Glomerular visceral epithelial cell (primary cell): Measurements from ENCODE around the gene KANSL1L.
A peak's percentile ranks its signal among the peaks of the same experiment; 100 is the strongest.

Experiments used
- DNase-seq: peaks from one replicate; pipeline ENCODE4 v3.0.0-alpha.2; 2016; ENCODE audit errors: extremely low spot score

Gene KANSL1L

DNA sequence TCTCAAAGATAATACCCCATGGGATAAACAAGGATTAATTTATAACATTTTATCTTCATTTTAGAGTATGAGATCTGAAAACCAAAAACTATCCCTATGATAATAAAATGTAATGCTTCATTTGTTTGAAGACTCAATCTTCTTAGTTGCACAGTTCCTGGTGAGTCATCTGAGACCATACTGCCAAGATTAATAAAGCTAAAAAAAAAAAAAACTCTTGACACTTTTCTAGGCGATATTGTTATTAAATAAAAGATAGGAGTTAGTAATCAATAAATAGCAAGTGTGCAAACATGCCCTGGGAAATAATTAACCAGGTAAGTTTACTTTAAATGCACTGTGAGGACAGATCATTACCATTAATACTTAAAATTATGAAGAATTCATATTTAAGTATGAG lies 84.9 kb downstream of the KANSL1L start:
- DNase-seq: peak; percentile 20

DNA sequence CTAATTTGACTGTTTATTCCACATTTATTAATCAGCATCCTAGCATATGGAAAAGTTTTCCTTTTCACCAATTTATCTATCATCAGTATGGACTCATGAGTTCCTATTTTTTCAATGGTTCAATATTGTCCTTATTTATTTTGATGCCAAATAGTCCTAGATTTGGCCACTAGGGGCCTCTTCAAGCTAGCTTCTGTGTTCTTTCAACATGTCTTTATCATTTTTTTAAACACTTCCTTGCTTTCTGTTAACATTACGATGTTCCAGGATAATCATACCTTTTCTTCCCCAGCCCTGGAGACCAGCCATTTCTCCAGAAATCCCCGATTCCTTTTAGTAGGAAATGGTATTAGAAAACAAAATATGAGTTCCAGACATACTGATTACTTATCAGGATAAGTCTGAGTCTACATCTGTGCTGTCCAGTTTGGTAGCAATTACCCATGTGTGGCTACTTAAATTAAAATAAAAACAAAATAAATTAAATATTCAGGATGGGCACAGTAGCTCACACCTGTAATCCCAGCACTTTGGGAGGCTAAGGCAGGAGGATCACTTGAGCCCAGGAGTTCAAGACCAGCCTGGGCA lies 98.2 kb downstream of the KANSL1L start:
- DNase-seq: peak; percentile 56

DNA sequence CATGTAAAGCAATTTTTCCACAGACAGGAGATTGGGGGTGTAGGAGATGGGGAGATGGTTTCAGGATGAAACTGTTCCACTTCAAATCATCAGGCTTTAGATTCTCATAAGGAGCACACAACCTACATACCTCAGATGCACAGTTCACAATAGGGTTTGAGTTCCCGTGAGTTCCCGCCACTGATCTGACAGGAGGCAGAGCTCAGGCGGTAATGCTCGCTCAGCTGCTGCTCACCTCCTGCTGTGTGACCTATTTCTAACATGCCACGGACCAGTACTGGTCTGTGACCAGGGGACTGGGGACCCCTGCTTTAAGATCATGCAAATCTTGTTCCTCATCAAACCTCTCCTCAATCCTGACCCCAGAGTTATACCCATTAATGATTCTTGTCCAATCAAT lies 98.7 kb downstream of the KANSL1L start:
- no peak for DNase-seq

DNA sequence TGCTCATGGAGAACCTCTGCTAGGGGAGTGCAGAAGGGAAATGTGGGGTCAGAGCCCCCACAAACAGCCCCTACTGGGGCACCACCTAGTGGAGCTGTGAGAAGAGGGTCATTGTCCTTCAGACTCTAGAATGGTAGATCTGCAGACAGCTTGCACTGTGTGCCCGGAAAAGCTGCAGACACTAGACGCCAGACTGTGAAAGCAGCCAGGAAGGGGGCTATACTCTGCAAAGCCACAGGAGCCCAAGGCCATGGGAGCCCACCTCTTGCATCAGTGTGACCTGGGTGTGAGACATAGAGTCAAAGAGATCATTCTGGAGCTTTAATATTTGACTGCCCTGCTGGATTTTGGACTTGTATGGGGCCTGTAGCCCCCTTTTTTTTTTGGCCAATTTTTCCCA lies 107.9 kb downstream of the KANSL1L start:
- no peak for DNase-seq

DNA sequence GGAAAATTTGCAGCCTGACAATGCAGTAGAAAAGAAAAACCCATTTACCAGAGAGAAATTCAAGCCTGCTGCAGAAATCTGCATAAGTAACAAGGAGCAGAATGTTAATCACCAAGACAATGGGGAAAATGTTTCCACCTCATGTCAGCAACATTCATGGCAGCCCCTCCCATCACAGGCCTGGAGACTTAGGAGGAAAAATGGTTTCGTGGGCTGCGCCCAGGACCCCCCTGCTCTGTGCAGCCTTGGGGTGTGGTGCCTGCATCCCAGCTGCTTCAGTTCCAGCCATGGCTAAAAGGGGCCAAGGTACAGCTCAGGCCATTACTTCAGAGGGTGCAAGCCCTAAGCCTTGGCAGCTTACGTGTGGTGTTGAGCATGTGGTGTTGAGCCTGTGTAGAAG lies 115.4 kb downstream of the KANSL1L start:
- no peak for DNase-seq

DNA sequence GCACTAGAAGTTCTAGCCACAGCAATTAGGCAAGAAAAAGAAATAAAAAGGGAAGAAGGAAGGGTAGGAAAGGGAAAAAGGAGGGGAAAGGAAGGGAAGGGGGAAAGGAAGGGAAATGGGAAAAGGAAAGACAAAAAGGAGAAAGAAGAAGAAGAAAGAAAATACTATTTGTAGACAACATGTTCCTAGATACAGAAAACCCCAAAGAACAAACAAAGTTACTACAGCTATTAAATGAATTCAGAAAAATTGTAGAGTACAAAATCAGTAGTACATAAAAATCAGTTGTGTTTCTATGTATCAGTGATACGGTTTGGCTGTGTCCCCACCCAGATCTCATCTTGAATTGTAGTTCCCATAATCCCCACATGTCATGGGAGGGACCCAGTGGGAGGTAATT lies 116.5 kb downstream of the KANSL1L start:
- no peak for DNase-seq

DNA sequence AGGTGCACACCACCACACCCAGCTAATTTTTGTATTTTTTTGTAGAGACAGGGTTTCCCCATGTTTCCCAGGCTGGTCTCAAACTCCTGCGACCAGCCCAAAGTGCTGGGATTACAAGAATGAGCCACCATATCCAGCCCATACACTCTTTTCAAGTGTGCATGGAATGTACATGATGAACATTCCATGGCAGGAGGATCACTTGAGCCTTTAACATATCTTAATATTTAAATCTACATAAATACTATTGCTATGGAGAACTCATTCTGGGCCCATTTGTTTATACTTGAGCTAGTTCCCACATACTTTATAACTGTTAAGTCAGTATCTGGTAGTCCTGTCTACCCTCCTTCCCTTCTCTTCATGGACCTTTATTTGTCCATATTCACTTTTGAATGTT lies 120.3 kb downstream of the KANSL1L start:
- no peak for DNase-seq

DNA sequence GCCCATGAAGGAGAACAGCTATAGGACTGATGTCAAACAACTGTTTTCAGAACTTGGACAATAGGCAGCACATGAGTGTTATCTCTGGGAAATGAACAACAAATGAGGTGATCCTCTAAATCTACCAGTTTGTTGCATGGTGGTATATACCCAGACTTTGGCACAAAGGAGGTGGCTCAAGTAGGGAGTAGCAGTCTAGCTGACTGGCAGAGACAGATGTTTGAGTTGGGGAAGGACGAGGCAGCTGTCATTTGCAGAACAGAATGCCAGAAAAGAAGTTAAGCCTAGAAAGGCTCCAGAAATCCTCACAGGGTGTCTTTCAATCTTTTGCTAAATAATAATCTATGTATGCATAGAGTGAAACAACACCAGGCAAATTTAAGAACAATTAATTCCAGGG lies 121.4 kb downstream of the KANSL1L start:
- no peak for DNase-seq

DNA sequence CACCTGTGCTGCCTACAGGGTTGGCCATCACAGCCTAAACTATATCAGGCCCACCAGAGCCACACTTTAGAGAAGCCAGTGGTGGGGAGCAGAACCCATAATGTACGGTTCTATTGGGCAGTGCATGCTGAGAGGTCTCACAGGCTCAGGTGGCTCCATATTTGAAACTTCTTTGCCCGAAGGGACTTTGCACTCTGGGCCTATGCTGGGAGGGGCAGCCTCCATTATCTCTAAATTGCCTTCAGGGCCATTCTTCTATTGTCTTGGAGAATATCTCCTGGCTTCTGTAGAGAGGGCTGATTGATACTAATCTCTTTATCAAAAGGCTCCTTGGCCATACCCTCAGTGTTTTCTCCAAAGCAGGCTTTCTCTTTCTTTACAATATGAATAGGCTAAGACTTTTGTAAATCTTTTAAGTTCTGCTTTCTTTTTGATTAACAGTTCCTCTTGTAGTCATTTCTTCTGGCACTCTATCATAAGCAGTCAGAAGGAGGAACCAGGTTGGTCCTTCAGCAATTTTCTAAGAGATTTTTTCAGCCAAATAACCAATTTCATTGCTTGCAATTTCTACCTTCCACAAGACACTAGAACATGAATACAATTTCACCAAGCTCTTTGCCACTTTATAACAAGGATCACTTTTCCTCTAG lies 124.2 kb downstream of the KANSL1L start:
- no peak for DNase-seq

DNA sequence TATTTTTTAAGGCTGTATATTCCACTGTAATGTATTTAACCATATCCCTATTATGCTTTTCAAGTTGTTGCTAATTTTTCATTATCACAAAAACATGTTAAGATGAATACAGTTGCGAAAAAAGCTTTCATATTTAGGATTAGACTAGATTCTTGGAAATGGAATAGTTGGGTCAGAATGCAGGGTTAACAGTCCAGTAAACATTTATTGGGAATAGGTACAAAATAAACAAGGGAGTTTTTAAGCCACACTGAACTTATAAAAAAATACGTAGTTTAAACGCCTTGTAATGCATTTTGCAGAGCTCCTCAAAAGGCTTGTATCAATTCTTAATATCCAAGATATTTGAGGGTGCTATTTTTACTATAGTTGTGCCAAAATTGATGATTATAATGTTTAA lies 133.1 kb downstream of the KANSL1L start:
- DNase-seq: no peak

DNA sequence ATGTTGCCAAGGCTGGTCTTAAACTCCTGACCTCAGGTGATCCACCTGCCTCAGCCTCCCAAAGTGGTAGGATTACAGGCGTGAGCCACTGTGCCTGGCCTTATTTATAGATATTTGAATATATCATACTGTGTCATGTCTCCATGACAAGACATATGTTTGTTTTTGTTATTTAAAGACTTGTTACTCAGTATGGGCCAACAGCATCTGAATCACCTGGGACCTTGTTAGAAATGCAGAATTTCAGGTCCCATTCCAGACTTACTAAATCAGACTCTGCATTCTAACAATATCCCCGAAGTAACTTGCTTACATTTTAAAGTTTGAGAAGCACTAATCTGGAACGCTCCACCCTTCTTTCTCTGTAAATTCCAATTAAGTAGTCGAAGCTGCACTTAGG lies 135.5 kb downstream of the KANSL1L start:
- DNase-seq: no peak

DNA sequence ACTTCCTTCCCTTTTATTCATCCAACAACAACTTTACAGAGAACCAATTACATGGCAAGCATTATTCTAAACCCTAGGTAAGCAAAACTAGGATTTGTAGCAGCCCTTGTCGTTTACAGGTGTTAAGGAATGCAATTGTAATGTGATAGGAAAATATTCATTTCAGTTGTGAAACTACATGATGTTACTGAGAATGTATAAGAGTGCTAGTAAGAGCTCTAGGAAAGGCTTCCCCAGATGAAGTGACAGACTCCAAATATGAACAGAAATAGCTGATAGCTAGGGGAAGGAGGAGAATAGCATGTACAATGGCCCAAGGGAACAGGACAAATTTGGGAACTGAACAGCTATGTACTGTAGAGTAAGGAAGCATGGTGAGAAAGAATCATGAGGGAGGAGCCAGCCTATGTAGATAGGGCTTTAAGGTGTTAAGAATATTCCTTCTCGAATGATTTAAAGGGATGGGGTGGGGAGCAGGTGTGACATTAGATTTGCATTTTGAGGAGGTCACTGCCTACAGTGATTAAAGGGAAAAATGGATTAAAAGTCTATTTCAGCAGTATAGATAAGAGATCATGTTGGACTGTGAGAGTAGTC lies 137.0 kb downstream of the KANSL1L start:
- DNase-seq: no peak

DNA sequence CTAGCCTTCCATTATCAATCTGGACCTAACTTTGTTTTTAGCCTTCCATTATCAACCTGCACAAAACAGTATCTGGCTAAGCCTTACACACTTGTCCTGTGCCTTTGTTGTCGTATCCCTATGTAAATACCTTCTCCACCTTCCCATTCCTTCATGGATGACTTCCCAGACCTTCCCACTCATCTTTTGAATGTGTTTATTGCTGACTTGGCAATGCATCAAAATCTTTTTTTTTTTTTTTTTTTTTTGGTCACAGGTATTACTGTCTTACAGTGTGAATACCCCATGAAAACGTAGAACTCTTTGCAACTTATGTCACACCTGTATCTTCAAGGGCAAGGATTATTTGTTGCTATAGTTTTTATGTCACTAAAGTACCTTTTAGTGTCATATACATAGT lies 143.0 kb downstream of the KANSL1L start:
- no peak for DNase-seq

DNA sequence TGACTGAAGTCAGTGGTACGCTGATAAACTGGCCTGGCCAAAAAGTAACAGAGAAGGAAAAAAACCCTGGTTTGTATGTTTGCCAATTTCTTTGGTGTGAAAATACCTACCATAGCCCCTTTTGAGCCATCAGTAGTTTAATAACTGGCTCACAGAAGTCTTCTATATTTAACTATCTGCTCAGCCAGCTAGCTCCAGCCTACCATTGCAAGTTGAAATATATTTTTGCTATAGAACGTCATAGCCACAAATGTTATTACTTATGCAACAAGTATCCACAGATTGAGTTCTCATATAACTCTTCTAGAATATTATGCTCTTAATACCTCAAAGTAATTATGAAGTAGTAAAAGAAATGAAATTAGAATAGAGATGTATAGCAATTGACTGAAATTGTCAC lies 143.6 kb downstream of the KANSL1L start:
- no peak for DNase-seq

DNA sequence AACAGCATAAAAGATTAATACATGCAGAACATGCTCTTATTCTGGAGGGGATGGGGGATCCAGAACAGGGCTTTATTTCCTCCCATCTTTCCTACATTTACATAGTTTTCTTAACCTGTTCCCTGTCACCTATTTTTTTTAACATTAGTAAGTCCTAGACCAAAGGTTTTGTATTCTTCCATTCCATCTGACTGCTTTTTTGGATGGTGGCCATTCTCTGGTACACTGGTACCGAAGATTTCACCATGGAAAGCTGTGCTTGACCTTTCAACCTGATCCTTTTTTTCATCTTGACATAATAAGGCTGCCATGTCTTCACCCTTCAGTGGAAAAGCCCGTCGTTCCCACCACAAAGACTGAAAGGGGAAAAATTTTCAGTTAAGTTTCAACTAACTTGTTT lies 148.4 kb downstream of the KANSL1L start:
- no peak for DNase-seq

DNA sequence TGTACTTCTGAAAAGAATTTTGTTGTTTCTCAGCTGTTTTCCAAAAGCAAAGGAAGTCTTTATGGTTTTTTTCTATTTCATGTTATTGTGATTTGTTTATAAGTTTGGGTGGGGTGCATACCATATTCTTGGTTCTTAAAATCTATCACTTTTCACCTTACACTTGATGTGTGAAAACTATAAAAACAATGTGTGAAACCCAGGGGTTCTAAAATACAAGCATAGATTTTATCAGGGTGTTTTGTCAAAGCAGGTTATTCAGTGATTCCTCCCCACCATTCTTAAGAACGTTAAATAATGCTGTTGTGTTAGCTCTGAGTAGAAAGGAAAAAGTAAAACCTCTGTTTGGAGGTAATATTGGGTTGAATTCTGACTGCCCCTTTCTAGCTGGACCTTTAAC lies 151.1 kb downstream of the KANSL1L start:
- DNase-seq: no peak

DNA sequence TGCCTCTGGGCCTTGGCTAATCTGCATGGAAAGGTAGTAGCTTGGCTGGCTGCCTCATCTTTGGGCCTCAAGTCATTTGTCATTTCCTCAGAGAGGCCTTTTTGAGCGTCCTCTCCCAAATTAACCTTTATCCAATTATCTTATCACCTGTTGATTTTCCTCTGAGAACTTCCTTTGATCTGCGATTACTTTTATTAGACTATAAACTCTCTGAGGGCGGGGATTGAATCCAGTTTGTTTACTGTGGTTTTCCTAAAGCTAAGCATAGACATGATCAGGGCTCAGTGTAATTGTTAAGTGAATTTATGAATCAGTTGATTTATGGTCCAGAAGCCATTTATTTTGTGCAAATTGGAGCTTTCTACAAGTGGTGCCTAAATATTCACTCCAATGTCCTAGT lies 161.3 kb downstream of the KANSL1L start:
- DNase-seq: no peak

DNA sequence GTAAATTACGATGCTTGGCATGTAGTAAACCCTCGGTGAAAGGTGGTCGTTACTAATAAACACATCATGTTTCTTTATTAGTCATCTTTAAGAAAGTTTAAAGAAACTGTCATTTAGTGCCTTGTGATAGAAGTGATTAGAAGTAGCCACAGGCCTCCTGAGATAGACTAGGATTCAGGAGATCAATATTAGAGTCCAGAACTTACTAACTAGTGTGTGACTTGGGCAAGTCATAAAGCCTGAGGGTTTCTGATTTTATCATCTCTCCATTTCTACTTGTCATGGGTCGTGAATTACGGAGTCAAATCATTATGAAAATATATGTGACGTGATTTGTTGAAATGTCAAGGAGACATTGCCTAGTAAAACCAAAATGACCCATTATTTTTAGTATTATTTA lies 162.1 kb downstream of the KANSL1L start:
- DNase-seq: no peak

DNA sequence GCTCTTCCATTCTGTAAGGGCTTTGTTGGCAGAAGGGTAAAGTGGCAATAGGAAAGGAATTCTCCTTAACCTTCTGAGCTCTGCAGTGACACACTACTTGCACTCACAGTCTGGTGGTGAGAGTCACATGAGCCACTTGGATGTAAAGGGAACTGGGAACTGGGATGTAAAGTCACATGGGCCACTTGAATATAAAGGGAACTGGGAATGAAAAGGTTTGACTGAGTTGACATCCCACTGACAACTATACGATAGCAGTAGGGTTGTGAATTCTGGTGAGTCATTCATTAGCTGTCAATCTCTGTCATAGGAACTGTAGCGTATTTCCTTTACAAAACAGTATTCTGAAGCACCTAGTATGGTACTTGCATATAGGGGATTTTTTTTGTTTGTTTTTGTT lies 163.3 kb downstream of the KANSL1L start:
- DNase-seq: no peak

DNA sequence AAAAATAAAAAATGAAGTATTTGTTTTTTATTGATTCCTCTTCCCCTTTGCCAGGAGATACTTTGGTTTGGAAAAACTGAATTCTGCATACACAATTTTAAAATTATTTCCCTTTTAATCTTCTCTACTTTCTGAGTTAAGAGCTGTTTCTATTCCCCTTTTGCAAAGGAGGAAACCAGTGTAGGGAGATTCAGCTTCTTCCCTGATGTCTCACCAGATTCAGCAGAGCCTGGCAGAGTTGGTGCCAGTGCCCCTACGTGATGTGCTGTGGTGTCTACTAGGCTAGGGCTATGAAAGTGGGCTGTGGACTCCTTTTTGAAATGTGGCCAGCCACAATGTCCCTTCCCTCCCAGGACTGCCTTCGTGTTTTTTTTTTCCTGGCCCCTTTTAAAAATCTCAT lies 166.3 kb downstream of the KANSL1L start:
- no peak for DNase-seq

DNA sequence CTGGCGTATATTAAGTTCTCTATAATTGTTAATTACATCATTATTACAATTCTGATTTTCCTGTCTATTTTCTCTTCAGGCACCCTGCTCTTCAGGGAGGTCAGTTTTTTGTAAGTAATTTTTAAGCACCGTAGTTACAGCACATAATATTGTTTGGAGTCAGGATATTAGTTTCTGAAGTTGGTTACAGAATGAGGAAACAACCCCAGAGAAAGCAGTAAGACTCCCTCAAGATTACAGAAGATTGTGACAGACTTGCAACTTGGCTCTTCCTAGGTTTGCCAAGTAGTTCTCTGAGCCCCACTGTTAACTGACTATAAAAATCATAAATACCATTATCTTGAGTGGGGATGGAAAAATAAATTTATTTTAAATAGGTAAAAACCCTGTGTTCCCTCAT lies 167.8 kb downstream of the KANSL1L start:
- no peak for DNase-seq

DNA sequence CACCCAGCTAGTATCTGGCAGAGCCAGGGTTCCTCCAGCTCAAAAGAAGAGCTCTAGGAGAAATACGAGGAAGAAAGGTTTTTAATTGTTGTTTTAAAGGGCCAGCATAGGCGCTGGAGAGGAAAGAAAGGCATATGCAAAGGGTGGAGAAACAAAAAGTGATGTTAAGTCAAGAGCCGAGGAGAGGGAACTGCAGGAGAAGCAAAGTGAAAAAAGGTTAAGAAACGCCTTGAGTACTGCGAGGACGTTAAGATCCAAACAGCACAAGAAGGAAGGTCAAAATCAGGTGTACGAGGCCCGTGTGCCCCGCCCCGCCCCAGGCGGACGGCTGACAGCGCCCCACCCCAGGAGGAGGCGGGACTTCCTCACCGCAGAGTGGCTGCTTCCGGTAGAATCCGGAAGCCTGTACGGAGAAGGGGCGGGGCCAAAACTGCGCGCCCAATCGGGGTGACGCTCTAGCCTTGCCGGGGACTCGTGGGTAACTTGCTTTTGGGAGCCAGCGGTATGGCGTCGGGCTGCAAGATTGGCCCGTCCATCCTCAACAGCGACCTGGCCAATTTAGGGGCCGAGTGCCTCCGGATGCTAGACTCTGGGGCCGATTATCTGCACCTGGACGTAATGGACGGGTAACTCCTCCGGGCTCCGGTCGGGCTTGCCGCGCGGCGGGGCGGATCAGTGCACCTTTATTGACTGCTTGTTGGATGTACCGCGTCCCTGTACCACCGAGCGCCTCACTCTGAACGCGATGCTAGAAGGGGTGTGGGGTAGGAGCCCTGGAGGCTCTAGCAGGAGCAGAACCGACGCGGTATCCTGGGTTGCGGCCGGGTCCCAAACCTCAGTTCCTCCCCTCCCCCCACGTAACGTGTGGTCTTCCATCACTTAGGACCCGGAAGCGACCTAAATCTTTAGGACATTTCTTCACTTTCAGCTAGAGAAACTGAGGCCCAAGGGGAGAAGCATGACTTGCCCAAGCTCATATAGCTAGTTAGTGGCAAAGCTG lies 168.8 kb downstream of the KANSL1L start, which contains the start of gene RPE:
Gene RPE, plus strand, starts transcription at position 481 of the 1,000 bp plus-strand sequence. Its CDS starts 24 bp downstream, at position 505.
- DNase-seq: peak; percentile 97
